Measurements from ENCODE around the gene OTOP3.
A peak's percentile ranks its signal among the peaks of the same experiment; 100 is the strongest.

Gene OTOP3

GRCh38 chr17:74941128-74941725 is 5.5 kb downstream of the OTOP3 start:
- DNase-seq (ENCODE audit: low read depth) = no peak

DNA sequence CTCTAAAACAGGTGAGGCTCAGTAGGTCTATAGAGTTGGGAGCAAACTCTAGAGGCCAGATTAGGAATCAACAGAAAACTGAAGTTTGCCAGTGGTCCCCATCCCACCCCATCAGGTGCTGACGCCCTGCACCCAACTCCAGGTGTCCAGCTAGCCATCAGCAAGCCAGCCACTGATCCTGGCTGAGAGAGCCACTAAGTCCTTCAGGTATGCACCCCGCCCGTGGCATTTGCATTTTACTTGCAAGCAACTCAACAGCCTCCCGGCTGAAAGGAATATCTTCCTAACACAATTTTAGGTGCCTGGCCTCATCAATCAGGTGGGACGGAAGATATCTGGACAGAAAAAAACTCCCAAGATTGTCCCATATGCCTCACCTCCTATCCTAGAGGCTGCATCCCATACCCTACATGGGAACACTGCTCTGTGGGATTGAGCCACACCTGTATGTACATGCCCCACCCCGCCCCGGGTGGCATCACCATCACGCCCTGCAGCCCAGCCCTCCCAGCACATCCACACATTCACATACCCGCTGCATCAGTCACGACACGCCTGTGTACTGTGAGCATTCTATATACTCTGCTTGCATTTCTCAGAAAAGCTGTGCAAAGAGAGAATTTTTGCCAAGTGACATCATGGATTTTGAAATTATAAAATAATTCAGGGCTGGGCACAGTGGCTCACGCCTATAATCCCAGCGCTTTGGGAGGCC is 8.3 kb downstream of the OTOP3 start:
- DNase-seq (ENCODE audit: low read depth) = no peak

- no peak for DNase-seq (ENCODE audit: low read depth)
Observed at GRCh38 chr17:74945543-74945942, 9.8 kb downstream of the OTOP3 start.

- DNase-seq (ENCODE audit: low read depth) = no peak
Observed at GRCh38 chr17:74946641-74947040, 10.9 kb downstream of the OTOP3 start.

DNA sequence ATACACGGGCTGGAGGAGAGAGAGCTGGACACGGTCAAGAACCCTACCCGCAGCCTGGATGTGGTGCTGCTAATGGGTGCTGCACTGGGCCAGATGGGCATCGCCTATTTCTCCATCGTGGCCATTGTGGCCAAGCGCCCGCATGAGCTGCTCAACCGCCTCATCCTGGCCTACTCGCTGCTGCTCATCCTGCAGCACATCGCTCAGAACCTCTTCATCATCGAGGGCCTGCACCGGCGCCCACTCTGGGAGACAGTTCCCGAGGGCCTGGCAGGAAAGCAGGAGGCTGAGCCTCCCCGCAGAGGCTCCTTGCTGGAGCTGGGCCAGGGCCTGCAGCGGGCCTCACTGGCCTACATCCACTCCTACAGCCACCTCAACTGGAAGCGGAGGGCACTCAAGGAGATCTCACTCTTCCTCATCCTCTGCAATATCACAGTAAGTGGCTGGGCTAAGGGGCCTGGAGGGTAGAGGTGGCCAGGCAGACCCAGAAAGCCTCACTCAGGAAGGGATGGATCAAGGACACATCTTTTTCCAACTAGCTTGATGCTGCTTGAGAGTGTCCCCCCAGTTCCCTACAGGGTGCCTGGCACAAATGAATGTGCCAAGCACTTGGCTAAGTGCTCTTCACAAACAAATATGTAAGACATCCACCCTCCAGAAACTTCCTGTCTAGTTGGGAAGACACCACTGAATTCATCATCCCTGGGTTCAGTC is 11.5 kb downstream of the OTOP3 start:
- DNase-seq (ENCODE audit: low read depth) = no peak

- no peak for DNase-seq (ENCODE audit: low read depth)
Observed at GRCh38 chr17:74949455-74950115, 13.9 kb downstream of the OTOP3 start.

GRCh38 chr17:74950207-74950606 is 14.5 kb downstream of the OTOP3 start:
- DNase-seq (ENCODE audit: low read depth) = no peak

DNA sequence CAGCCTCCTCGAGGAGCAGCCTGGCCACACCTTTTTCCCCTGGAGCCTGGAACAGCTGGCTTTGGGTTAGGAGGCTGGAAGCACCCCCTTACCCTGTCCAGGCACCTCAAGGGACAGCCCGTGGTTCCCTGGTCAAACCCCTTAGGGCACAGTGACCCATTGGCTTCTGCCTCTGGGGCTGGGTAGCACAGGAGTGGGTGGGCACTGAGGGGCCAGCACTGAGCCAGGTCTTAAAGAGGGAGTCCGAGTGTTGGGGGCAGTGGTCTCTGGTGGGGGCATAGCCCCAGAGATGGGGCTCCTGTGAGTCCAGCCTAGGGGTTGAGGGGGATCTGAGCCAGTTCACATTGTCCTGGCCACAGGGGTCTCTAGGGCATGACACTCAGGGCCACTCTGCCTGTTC is 15.4 kb downstream of the OTOP3 start:
- no peak for DNase-seq (ENCODE audit: low read depth)

DNA sequence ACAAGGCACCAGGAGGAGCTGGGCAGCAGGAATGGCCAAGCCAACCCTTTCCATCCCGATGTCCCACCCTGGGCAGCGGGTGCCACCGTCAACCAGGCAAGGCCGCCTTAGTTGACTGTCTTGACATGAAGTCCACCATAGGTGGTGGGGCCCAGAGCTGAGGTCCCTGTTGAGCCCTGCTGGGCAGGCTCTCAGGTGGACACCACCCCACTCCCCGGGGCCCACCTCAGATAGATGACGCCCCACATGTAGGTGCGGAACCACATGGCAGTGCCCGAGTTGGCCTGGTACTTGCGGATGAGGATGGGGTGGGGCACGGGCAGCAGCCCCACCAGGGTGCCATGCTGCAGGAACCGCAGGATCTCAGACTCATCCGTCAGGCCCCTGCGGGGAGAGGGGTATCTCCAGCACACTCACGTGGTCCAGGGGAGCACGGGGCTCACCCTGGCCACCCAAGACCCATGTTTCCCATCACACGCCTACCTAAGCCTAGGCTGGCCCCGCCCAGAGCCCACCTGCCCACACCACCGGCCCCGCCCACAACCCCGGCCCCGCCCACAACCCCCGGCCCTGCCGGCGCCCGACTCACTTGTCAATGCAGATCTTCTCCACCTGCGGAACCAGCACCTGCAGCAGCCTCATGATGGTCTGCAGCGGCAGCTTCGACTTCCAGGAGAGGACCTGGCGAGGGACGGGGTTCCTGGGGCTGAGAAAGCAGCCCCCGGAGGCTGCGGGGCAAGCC is 16.2 kb downstream of the OTOP3 start:
- no peak for DNase-seq (ENCODE audit: low read depth)

DNA sequence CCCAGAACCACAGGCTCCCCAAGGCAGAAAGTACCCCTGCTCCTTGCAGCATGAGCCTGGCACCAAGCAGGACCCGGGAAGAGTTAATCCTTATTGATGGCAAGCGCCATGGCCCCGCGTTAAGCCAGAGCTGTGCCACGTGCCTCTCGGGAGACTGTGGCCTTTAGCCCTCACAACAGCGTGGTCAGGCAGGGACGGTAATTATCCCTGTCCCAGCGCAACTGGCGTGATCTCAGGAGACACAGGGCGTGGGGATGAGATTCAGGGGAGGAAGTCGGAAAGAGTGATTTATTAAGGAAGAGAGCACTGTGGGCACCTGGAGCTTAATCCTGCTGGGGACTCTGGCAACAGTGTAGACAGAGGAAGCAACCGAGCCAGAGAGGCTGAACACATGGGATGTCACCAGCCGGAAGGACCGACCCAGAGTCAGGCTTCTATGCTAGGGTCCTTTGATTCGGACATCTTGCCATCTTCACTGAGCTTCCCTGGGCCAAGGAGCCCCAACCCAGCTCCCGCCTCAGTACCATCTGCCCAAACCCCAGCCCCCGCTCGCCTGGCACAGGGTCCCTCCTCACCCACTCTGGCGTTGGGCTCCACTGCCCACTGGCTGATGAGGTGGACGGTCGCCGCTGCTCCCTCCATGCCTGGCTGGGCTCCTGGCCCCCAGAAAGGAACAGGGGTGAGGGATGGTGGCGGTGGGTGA is 16.9 kb downstream of the OTOP3 start:
- DNase-seq (ENCODE audit: low read depth) = no peak

DNA sequence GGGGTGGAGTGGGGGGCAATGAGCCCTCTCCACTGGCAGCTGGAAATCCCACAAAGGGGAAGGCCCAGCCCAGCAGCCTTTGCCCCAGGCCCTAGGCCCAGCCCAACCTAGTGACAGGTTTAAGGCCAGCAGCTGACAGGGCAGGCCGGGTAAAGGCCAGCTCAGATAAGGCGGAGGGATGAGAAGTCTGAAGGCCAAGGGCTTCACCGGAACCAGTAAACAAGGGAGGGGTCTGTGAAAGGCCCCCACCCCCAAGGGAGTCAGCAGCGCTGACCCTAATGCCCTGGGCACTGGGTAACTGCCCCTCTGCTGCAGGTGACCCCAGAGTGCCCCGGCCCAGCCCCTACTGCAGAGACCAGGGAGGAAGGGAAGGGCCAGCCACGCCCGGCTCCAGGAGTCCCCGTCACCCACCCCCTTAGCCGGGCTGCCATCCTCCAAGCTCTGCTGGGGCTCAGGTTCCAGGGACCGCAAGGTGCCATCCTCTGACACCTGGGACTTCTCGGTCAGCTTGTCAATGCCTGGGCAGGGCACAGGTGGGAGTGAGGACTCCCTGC is 17.5 kb downstream of the OTOP3 start:
- DNase-seq (ENCODE audit: low read depth) = no peak

GRCh38 chr17:74954115-74954514 is 18.4 kb downstream of the OTOP3 start:
- no peak for DNase-seq (ENCODE audit: low read depth)

GRCh38 chr17:74954665-74955421 is 19.1 kb downstream of the OTOP3 start:
- DNase-seq (ENCODE audit: low read depth) = no peak

- no peak for DNase-seq (ENCODE audit: low read depth)
Observed at GRCh38 chr17:74956093-74956492, 20.4 kb downstream of the OTOP3 start.

DNA sequence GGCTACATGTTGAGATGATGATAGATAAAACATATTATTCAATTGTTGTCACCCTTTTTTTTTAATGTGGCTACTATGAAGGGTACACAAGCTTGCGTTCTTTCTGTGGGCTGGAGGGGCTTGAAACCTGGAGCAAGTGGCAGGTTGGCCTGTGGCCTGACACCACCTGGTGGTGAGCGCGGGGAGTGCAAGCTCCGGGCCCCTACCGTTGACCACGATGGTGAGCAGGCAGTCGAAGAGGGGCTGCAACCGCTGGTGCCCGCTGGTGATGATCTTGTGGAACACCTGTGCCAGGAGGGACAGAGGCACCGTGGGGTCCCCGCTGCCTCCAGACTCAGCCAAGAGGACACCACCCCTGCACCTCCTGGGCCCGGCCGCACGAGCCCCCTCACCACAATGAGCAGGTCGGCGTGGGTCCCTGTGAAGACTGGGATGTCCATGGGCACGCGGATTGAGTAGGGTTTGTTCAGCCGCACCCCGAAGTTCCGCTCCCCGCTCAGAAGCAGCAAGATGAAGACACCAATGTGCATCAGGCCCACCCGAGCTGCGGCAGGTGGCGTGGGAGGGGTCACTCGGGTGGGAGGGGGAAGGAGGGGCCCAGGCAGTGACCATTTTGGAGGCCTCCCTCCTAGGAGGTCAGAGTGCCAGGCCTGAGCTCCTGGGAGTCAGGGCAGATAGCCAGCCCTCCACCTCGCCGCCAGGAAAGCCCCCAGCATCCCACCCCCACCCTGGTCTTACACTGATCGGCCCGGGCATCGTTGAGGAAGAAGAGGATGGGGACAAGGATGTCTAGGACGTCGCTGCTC is 22.4 kb downstream of the OTOP3 start:
- peak; percentile 71 for DNase-seq (ENCODE audit: low read depth)

GRCh38 chr17:74959826-74960515 is 24.3 kb downstream of the OTOP3 start:
- no peak for DNase-seq (ENCODE audit: low read depth)

GRCh38 chr17:74960570-74961342 is 25.1 kb downstream of the OTOP3 start:
- no peak for DNase-seq (ENCODE audit: low read depth)

Data from activated gamma-delta T cell treated with anti-CD3 and anti-CD28 coated beads, Interleukin-2, amount 50 U/mL, for 16 hours (primary cell).